GM12878 (cell line): ENCODE results near the gene CPLANE2. TPM values are rescaled to one million over a fixed set of nuclear protein-coding genes. Genes with fewer than 3 reads are reported as not detected.

Experiments used
- ATAC-seq: fragments of 200-7000 bp; cut with Tn5 transposase; 3 replicates; pipeline ENCODE4 v1.9.1; 2020; ENCODE audit warnings: mild to moderate bottlenecking, moderate library complexity
- BruUV-seq: library from RNA; stranded (reverse); fragments of 400-500 nt; replicated peaks from 2 replicates; lab custom pipeline; 2021; lab: Mats Ljungman, UMichigan
- CTCF ChIA-PET: fragments of 300-600 bp; sonication (Branson Sonifier 250); formaldehyde crosslinking; extraction: SDS; loops from one replicate; lab custom pipeline; 2021; ENCODE audit warnings: inconsistent platforms; lab: Yijun Ruan, JAX
- POLR2A ChIA-PET: fragments of 350-600 bp; formaldehyde crosslinking; extraction: SDS; loops from one replicate; lab custom pipeline; 2021; ENCODE audit warnings: inconsistent platforms; lab: Charles Lee
- RAD21 ChIA-PET: fragments of 300-600 bp; sonication (Branson Sonifier 250); formaldehyde crosslinking; loops from one replicate; lab custom pipeline; 2023; ENCODE audit warnings: antibody characterized with exemption; ENCODE audit not compliant: unreplicated experiment; lab: Charles Lee
- SMC1A ChIA-PET: fragments of 300-600 bp; sonication (Branson Sonifier 250); formaldehyde crosslinking; loops from one replicate; lab custom pipeline; 2023; ENCODE audit not compliant: unreplicated experiment, uncharacterized antibody; lab: Charles Lee
- DNase-seq: peaks from one replicate; pipeline ENCODE4 v3.0.0-alpha.2; 2011; ENCODE audit warnings: low read depth, low spot score
- FAIRE-seq: peaks from 3 replicates; lab custom pipeline; 2011; peaks lifted over from hg19 to GRCh38; lab: Jason Lieb, UNC
- H2AFZ ChIP-seq: 2 replicates; pipeline ENCODE4 v1.6.0; 2011; ENCODE audit warnings: low read depth, low read length, control low read depth; ENCODE audit not compliant: control insufficient read depth
- H3K27ac ChIP-seq: 2 replicates; pipeline ENCODE4 v1.5.1; 2011; ENCODE audit warnings: control low read depth; ENCODE audit not compliant: control insufficient read depth, insufficient read depth
- H3K27me3 ChIP-seq, 2 experiments: replicated peaks in 1 of 2; 2 replicates each; pipeline versions ENCODE4 v1.6.0 to v1.6.1; 2011; ENCODE audit warnings: low read length in 1 of 2; ENCODE audit not compliant: control insufficient read depth in 2 of 2, insufficient read depth in 2 of 2
- H3K36me3 ChIP-seq, 2 experiments: 2 replicates each; pipeline ENCODE4 v1.5.1; 2011; ENCODE audit warnings: low read length in 1 of 2; ENCODE audit not compliant: control insufficient read depth in 2 of 2, insufficient read depth in 2 of 2
- H3K4me1 ChIP-seq: 2 replicates; pipeline ENCODE4 v1.6.1; 2011; ENCODE audit warnings: mild to moderate bottlenecking, low read length, moderate library complexity, mixed read lengths; ENCODE audit not compliant: control insufficient read depth, insufficient read depth
- H3K4me2 ChIP-seq: 2 replicates; pipeline ENCODE4 v1.6.0; 2011; ENCODE audit warnings: control low read depth; ENCODE audit not compliant: control insufficient read depth, insufficient read depth
- H3K4me3 ChIP-seq: fragments of 200-600 bp; sonication (generic); 2 replicates; pipeline ENCODE4 v1.5.1; 2016
- H3K79me2 ChIP-seq: 2 replicates; pipeline ENCODE4 v1.6.0; 2011; ENCODE audit warnings: low read length; ENCODE audit not compliant: control insufficient read depth, insufficient read depth
- H3K9ac ChIP-seq: 2 replicates; pipeline ENCODE4 v1.8.0; 2011; ENCODE audit warnings: low read length, control low read depth, mixed read lengths; ENCODE audit not compliant: control insufficient read depth, insufficient read depth
- H3K9me3 ChIP-seq: replicated peaks from 3 replicates; pipeline ENCODE4 v1.5.1; 2011; ENCODE audit warnings: mild to moderate bottlenecking, low read length; ENCODE audit not compliant: control insufficient read depth, insufficient read depth
- H4K20me1 ChIP-seq: 2 replicates; pipeline ENCODE4 v1.6.0; 2011; ENCODE audit not compliant: control insufficient read depth, insufficient read depth
- HDAC6 ChIP-seq: fragments of 200-600 bp; sonication (generic); IDR thresholded peaks from one replicate; pipeline ENCODE4 v1.8.0; 2017; ENCODE audit warnings: antibody characterized with exemption; ENCODE audit not compliant: unreplicated experiment
- NFXL1 ChIP-seq: fragments of 450-650 bp; IDR thresholded peaks from 2 replicates; pipeline ENCODE4 v1.6.1; 2017; ENCODE audit warnings: antibody characterized with exemption, mild to moderate bottlenecking, borderline replicate concordance
- NR2F1 ChIP-seq: fragments of 450-650 bp; conservative IDR thresholded peaks from 2 replicates; pipeline ENCODE4 v1.6.1; 2017; ENCODE audit warnings: mild to moderate bottlenecking
- ZNF592 ChIP-seq: fragments of 450-650 bp; IDR thresholded peaks from 2 replicates; pipeline ENCODE4 v1.6.1; 2017; ENCODE audit warnings: mild to moderate bottlenecking, moderate library complexity
- ZNF622 ChIP-seq: fragments of 450-650 bp; IDR thresholded peaks from 2 replicates; pipeline ENCODE4 v1.6.1; 2017; ENCODE audit warnings: mild to moderate bottlenecking, inconsistent platforms
- ZSCAN29 ChIP-seq: fragments of 450-650 bp; IDR thresholded peaks from 2 replicates; pipeline ENCODE4 v1.6.1; 2017; ENCODE audit warnings: mild to moderate bottlenecking, moderate library complexity
- WGBS: methylation state at CpG from one replicate; pipeline ENCODE4 v1.1.6; 2016; ENCODE audit warnings: low lambda C conversion rate; ENCODE audit not compliant: insufficient replicate concordance, insufficient coverage; ENCODE audit errors: missing lambda C conversion rate; 5-methylcytosine and 5-hydroxymethylcytosine counted together
- in situ Hi-C: fragments of 300-500 bp; cut with MboI; formaldehyde crosslinking; loops from 9 replicates; pipeline ENCODE4 v1.14.3; 2018; ENCODE audit warnings: mixed read lengths
- intact Hi-C: fragments of 100-400 bp; cut with micrococcal nuclease; formaldehyde crosslinking; loops from one replicate; pipeline ENCODE4 v1.14.2; 2022; ENCODE audit not compliant: unreplicated experiment
- polyA plus RNA-seq, 11 experiments: library from polyadenylated mRNA; depleted of rRNA in 4 of 11; unstranded in 6 of 11; stranded (reverse) in 5 of 11; fragments of >200 nt; fragmentation: Nextera tagmentation in 4 of 11; fragmentation: Illumina TruSeq in 1 of 11; extraction: Ambion mirVana in 4 of 11; extraction: Trizol in 1 of 11; gene quantifications; 1 replicate in 1 of 11; 2 replicates in 10 of 11; pipeline versions ENCODE4 v1.2.1 to v1.2.3, GENCODE V29; 2011 to 2016; ENCODE audit warnings: inconsistent platforms in 2 of 11, missing spikeins in 2 of 11, low read depth in 1 of 11
- total RNA-seq, 4 experiments: library from RNA; depleted of rRNA in 3 of 4; stranded (reverse); fragments of >200 nt in 3 of 4; fragmentation: Illumina TruSeq in 1 of 4; extraction: Trizol in 1 of 4; gene quantifications; 2 replicates each; pipeline versions ENCODE4 v1.2.1 to v1.2.3, GENCODE V29; 2013 to 2021

CPLANE2 gene
- total and polyA plus RNA-seq, 10 of the 15 experiments (the other 5 are each of a cell fraction or from before 2014, with no cell fraction given), result 0.09 to 4.5 (median 2.3) TPM; not detected in 1

- Histone ChIP-seq H2AFZ (no peak overlapping the region), H3K9ac (no peak overlapping the region), H3K79me2 (peaks cover 5% of the 10 kb centered on the region; the same call in 1 of the 2 replicates), H3K4me3 (no peak overlapping the region), H3K9me3 (no peaks in the 10 kb centered on the region), H3K4me1 (no peaks in the 10 kb centered on the region), H3K27me3 (no peaks in the 10 kb centered on the region), H4K20me1 (no peaks in the 10 kb centered on the region), H3K27ac (no peak overlapping the region), H3K36me3 (no peaks in the 10 kb centered on the region; a peak in 1 of 4 replicates), H3K4me2 (no peak overlapping the region)
- ChIA-PET POLR2A (no interaction called here), CTCF (no interaction called here), SMC1A (interaction anchor here (1.3 kb wide), 1 partner anchor 32 kb away, joined by 3 read pairs; no protein-coding TSS in a partner anchor), RAD21 (no interaction called here)
- 99% methylated on average over 4 of the region's 4 CpGs for WGBS
- FAIRE-seq (no peak), ATAC-seq (no peak), DNase-seq (no peak)
- TF ChIP-seq NFXL1 (no peak), NR2F1 (no peak), HDAC6 (no peak), ZSCAN29 (no peak), ZNF622 (no peak), ZNF592 (no peak)
- intact Hi-C loops, result no loop called here
- in situ Hi-C loops, result no loop called here
- no TSS peak for BruUV-seq
Measured at GRCh38 chr1:16266411-16267118, 29.6 kb upstream of the CPLANE2 start.
